ENCODE data around the gene IRF2. TPM values are rescaled to one million over a fixed set of nuclear protein-coding genes. Genes with fewer than 3 reads are reported as not detected.

IRF2 gene
- total RNA-seq, 1 experiment from 2014 or later: 10.7 TPM

DNA sequence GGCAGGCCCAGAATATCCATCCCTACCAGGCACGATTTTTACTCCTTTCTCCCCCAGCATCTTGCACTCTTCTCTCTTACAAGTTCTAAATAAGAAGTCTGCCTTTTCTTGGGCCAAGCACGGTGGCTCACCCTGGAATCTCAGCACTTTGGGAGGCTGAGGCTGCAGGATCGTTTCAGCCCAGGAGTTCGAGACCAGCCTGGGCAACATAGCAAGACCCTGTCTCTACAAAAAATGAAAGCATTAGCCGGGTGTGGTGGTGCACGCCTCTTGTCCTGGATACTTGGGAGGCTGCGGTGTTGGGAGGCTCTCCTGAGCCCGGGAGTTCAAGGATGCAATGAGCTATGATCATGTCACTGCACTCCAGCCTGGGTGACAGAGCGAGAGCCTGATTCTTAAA lies 64.8 kb downstream of the IRF2 start:
- DNase-seq (ENCODE audit: low read depth): no peak

GRCh38 chr4:184408684-184409081 lies 65.7 kb downstream of the IRF2 start:
- no peak for DNase-seq (ENCODE audit: low read depth)

GRCh38 chr4:184408021-184408683 lies 66.2 kb downstream of the IRF2 start:
- DNase-seq (ENCODE audit: low read depth): peak; percentile 23

- DNase-seq (ENCODE audit: low read depth): no peak
These were observed 67.4 kb downstream of the IRF2 start for GRCh38 chr4:184406958-184407391.

GRCh38 chr4:184404047-184404446 lies 70.3 kb downstream of the IRF2 start:
- no peak for DNase-seq (ENCODE audit: low read depth)

DNA sequence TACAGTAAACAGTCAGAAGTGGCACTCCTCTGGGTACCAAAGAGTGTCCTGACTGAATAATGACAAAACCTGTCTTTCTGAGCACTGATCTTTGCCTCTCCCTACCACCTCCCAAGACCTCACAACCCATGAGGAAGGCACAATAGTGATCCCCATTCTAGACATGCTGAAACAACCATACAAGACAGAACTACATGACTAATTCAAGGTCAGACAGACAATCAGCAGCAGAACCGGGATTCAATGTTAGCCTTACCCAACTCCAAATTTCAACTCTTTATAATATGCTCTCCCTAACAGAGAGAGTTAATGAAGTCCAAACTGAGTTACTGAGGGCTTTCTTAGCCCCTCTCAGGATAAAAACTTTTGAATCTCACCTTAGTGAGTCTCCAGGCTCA lies 71.0 kb downstream of the IRF2 start:
- no peak for DNase-seq (ENCODE audit: low read depth)

- DNase-seq (ENCODE audit: low read depth): no peak
These were observed 71.5 kb downstream of the IRF2 start for GRCh38 chr4:184402740-184403383.

DNA sequence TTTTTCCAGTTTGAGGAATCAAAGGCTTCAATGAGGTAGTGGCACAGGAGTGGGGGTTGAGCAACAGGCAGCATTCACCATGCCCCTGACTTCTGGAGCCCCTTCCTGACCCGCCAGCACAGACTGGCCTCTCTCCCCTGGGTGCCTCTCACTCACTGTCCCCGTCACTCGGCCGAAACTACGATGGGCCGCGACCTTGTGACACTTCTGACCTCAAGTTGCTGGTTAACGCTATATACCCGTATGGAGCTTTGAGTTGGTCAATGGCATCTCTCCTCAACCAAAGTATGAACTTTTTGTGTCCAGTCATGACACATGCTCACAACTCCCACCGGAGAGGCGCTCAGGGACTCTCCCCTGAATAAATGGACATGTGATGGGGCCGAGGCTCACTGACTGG lies 72.1 kb downstream of the IRF2 start:
- no peak for DNase-seq (ENCODE audit: low read depth)

DNA sequence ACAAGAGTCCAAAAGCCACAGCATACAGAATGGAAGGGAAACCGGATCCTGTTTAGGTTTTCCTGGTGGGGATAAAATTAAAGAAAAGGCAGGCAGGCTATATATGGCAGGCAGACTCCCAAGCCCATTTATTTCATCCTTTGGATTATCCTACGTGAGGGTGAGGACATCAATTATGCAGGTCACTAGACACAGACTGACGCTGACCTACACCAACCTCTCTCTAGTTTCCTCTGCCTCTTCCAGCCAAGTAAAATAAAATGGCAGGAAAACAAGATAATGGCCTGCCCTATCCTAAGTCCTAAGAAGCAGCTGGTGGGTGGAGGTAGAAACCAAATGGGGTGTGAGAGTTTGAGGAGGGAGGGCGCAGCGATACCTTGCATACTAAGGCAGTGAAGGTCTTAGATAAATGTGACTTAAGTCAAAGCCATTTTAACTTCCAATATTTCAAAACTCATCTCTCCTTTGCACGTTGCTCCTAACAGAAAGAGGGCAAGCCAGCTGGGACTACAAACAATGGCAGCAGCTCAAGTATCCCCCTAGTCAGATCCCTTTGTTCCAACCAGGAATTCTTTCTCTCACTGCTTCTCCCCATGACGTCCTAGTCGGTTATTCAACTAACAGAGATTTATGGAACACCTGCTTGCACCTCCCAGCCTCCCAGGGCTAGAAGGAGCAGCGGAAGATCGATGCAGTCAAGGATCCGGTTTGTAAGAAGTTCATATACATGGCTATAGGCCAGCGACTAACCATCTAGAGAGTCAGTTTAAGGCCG lies 72.8 kb downstream of the IRF2 start:
- no peak for DNase-seq (ENCODE audit: low read depth)

- no peak for DNase-seq (ENCODE audit: low read depth)
These were observed 73.5 kb downstream of the IRF2 start for GRCh38 chr4:184400891-184401290.

- peak; percentile 64 for DNase-seq (ENCODE audit: low read depth)
These were observed 73.9 kb downstream of the IRF2 start for GRCh38 chr4:184400375-184400870.

- no peak for DNase-seq (ENCODE audit: low read depth)
These were observed 74.8 kb downstream of the IRF2 start for GRCh38 chr4:184399512-184399908.

DNA sequence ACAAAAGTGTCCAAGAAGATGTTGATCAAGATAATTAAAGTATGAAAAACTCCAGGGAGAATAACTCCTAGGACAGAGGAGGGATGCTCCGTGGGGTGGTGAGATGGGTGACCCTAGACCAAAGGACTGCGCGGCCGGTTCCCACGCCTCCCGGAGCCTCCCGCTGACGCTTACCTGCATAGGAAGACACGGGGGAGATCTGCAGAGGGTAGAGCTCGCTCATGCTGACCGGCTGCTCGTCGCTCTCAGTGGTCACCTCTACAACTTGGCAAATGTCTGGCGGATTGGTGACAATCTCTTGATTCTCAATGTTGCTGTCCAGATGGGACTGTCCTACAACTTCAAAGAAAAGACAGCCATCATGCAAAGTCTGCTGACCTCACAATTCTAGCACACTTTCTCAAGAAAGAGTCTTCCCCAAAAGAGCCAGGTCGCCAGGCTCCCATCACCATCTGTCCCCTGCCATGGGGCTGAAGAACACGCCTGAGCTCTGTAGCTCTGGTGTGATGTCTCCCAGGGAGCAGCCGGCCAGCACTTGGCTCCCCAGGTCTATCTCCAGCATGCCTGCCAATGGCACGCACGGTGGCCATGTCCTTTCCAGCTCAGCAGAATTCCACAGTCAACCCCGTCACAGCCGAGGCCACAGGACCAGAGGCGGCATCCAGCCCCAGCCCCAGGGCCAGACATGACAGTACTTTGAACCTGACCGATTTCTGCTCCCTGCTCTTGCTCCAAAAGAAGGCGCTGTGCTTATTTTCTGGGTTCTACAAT lies 75.4 kb downstream of the IRF2 start:
- no peak for DNase-seq (ENCODE audit: low read depth)

GRCh38 chr4:184397516-184398163 lies 76.7 kb downstream of the IRF2 start:
- DNase-seq (ENCODE audit: low read depth): no peak

DNA sequence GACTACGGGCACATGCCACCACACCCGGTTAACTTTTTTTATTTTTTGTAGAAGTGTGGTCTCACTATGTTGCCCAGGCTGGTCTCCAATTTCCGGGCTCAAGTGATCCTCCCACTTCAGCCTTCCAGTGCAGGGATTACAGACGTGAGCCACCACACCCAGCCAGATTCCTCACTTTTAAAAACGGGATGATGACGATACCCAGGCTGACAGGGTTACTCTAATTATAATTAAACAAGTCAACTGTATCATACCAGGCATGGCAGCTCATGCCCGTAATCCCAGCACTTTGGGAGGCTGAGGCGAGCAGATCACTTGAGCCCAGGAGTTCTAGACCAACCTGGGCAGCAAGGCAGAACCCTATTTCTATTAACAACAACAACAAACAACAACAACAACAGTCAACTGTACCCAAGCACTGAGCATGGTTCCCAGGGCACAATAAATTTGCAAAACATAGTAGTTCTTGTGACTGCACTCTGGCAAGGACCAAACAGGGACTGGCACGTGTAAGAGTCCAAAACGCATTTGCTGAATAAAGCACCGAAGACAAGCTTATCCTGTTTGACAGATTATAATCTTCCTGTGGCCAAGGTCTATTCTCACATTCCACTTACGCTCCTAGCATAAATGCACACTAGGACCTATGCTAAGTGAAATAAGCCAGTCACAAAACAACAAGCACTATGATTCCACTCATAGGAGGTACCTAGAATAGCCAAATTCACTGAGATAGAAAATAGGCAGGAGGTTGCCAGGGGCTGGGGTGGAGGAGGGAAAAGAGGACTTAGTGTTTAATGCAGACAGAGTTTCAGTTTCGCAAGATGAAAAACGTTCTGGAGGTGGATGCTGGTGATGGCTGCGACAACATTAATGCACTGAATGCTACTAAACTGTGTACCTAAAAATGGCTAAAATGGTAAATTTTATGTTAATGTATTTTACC lies 77.5 kb downstream of the IRF2 start:
- DNase-seq (ENCODE audit: low read depth): no peak

GRCh38 chr4:184395971-184396391 lies 78.4 kb downstream of the IRF2 start:
- DNase-seq (ENCODE audit: low read depth): no peak

GRCh38 chr4:184395451-184395917 lies 78.9 kb downstream of the IRF2 start:
- DNase-seq (ENCODE audit: low read depth): no peak

GRCh38 chr4:184392748-184393559 lies 81.4 kb downstream of the IRF2 start:
- no peak for DNase-seq (ENCODE audit: low read depth)

DNA sequence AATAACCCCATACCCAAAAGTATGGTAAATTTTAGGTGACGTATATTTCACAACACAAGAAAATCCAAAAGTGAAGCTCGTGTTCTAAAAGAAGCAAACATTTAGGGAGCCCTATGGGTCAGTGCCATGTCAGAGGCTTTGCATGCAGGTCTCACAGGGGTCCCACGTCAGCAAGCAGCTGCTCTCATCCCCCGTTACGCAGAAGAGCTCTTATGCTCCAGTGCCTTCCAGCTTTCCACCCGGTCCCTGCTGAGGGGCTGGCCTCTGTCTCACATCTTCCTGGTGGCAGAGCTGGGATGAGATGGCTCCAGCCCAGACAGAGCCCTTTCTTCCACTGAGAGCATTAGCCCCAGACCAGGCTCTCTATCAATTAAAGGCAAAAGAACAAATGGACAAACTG lies 82.0 kb downstream of the IRF2 start:
- no peak for DNase-seq (ENCODE audit: low read depth)
